Measurements from ENCODE around the gene ZMAT5. TPM values are rescaled to one million over a fixed set of nuclear protein-coding genes. Genes with fewer than 3 reads are reported as not detected.

Gene ZMAT5
- total RNA-seq, 1 donor from 2014 or later = 24.4 TPM

DNA sequence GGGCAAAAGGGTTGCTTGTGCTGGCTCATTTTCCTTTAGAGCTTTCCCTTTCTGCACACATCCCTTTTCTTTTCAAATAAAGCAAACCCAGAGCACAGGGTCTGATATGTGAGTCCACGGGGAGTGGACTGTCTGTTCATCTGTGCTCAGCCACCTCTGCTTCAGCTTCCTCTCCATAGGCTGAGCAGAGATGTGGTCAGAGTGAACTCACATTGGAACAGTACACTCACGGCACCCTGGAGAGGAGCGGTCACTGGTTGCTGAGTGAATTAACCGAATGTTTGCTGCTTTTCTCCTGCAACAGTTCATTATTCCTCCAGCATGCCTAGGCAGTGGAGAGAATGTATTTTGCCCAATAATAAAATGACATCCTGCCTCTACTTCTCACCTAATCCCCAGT, 83.3 kb downstream of the ZMAT5 start:
- DNase-seq (ENCODE audit: low read depth) (no peak), FAIRE-seq (no peak)
- H3K4me1 Mint-ChIP-seq (ENCODE audit: low read depth, unreplicated experiment) = peaks cover 7% of the 10 kb centered on the region
- H3K9ac ChIP-seq (ENCODE audit: low read length) = no peak overlapping the region
- H3K27me3 Mint-ChIP-seq (ENCODE audit: low read depth, unreplicated experiment) = no peaks in the 10 kb centered on the region
- H3K27me3 ChIP-seq (ENCODE audit: insufficient read depth, low read length) = no peaks in the 10 kb centered on the region
- H2AFZ ChIP-seq (ENCODE audit: low read depth, low read length) = no peak overlapping the region
- peaks cover 62% of the 10 kb centered on the region for H3K36me3 ChIP-seq (ENCODE audit: insufficient read depth, low read length)
- H3K4me3 Mint-ChIP-seq (ENCODE audit: unreplicated experiment) = no peak overlapping the region
- peaks cover 27% of the 10 kb centered on the region for H4K20me1 ChIP-seq (ENCODE audit: insufficient read depth, low read length)
- H3K27ac ChIP-seq (ENCODE audit: low read depth, low read length) = no peak overlapping the region
- TF ChIP-seq EZH2 (IDR thresholded peaks at IDR 0.05; ENCODE audit: insufficient read depth, low read length) (no peak), CTCF (IDR thresholded peaks at IDR 0.05; ENCODE audit: insufficient read depth, low read depth, low read length) (no peak)
- no peaks in the 10 kb centered on the region for H3K9me3 Mint-ChIP-seq (ENCODE audit: unreplicated experiment)
- H3K4me2 ChIP-seq (ENCODE audit: low read length) = no peak overlapping the region
- no peaks in the 10 kb centered on the region for H3K4me1 ChIP-seq (ENCODE audit: insufficient read depth, low read length)
- H3K36me3 Mint-ChIP-seq (ENCODE audit: low read depth, unreplicated experiment) = peaks cover 13% of the 10 kb centered on the region
- no peak overlapping the region for H3K4me3 ChIP-seq (ENCODE audit: insufficient read depth, low read depth, low read length)
- H3K9me3 ChIP-seq (ENCODE audit: insufficient read depth, low read depth, low read length) = no peaks in the 10 kb centered on the region
- no peak overlapping the region for H3K27ac Mint-ChIP-seq (ENCODE audit: unreplicated experiment)
- H3K79me2 ChIP-seq (ENCODE audit: insufficient read depth, low read length) = peaks cover 6% of the 10 kb centered on the region

Other genes with a start within 250 kb of the ZMAT5 start
- 85.0 and 92.5 TPM in 2 replicates for gene THOC5, start 213.2 kb downstream of the ZMAT5 start, total RNA-seq
- 84.7 and 85.4 TPM in 2 replicates for gene NIPSNAP1, start 185.9 kb downstream of the ZMAT5 start, total RNA-seq
- 84.8 and 93.4 TPM in 2 replicates for gene NF2, start 163.4 kb downstream of the ZMAT5 start, total RNA-seq
- gene CABP7, start 47.0 kb downstream of the ZMAT5 start, total RNA-seq = 0.12 TPM in 1 of 2 replicates, not detected in the other
- gene UQCR10, start 362 bp upstream of the ZMAT5 start, total RNA-seq = 110 and 112 TPM in 2 replicates
- gene ASCC2, start 71.3 kb upstream of the ZMAT5 start, total RNA-seq = 69.5 and 71.2 TPM in 2 replicates
- 37.3 and 41.0 TPM in 2 replicates for gene MTMR3, start 116.2 kb upstream of the ZMAT5 start, total RNA-seq

Measured in astrocyte (in vitro differentiated cells and primary cell).